Measurements from ENCODE around the gene TTC29. TPM values are rescaled to one million over a fixed set of nuclear protein-coding genes. Genes with fewer than 3 reads are reported as not detected.
A peak's percentile ranks its signal among the peaks of the same experiment; 100 is the strongest.

The TTC29 gene
- total RNA-seq, 1 donor from 2014 or later: 4.5 TPM

- H3K27me3 ChIP-seq (ENCODE audit: low read depth): no peaks in the 10 kb centered on the region
- no peak for TF ChIP-seq CTCF (IDR thresholded peaks at IDR 0.05)
- DNase-seq: no peak
- ATAC-seq: no peak
- H3K9me3 ChIP-seq: no peaks in the 10 kb centered on the region
- H3K36me3 ChIP-seq: no peaks in the 10 kb centered on the region
- intact Hi-C loops (cut with DNase I): no loop called here
- no peak overlapping the region for H3K27ac ChIP-seq
- H3K4me3 ChIP-seq: no peak overlapping the region
- H3K4me1 ChIP-seq: no peaks in the 10 kb centered on the region
Observed at GRCh38 chr4:146927695-146928094, 18.0 kb downstream of the TTC29 start.

- TF ChIP-seq CTCF (IDR thresholded peaks at IDR 0.05): peak; percentile 75
- H3K4me3 ChIP-seq: no peak overlapping the region
- H3K27me3 ChIP-seq (ENCODE audit: low read depth): no peaks in the 10 kb centered on the region
- no peaks in the 10 kb centered on the region for H3K36me3 ChIP-seq
- ATAC-seq: no peak
- H3K4me1 ChIP-seq: no peaks in the 10 kb centered on the region
- no peaks in the 10 kb centered on the region for H3K9me3 ChIP-seq
- intact Hi-C loops (cut with DNase I): no loop called here
- no peak overlapping the region for H3K27ac ChIP-seq
- DNase-seq: no peak
Observed at GRCh38 chr4:146916479-146917076, 29.1 kb downstream of the TTC29 start.

- intact Hi-C loops (cut with DNase I): no loop called here
- Histone ChIP-seq H3K4me3 (no peak overlapping the region), H3K27ac (no peak overlapping the region), H3K27me3 (ENCODE audit: low read depth) (no peaks in the 10 kb centered on the region), H3K36me3 (no peaks in the 10 kb centered on the region), H3K4me1 (no peaks in the 10 kb centered on the region), H3K9me3 (no peaks in the 10 kb centered on the region)
- ATAC-seq: no peak
- no peak for DNase-seq
- no peak for TF ChIP-seq CTCF (IDR thresholded peaks at IDR 0.05)
Observed at GRCh38 chr4:146915132-146915531, 30.5 kb downstream of the TTC29 start.

- Histone ChIP-seq H3K36me3 (no peaks in the 10 kb centered on the region), H3K27ac (no peak overlapping the region), H3K4me3 (no peak overlapping the region), H3K9me3 (no peaks in the 10 kb centered on the region), H3K4me1 (no peaks in the 10 kb centered on the region), H3K27me3 (ENCODE audit: low read depth) (no peaks in the 10 kb centered on the region)
- TF ChIP-seq CTCF (IDR thresholded peaks at IDR 0.05): no peak
- ATAC-seq: no peak
- intact Hi-C loops (cut with DNase I): no loop called here
- DNase-seq: no peak
Observed at GRCh38 chr4:146900295-146900694, 45.4 kb downstream of the TTC29 start.

GRCh38 chr4:146890301-146890700 is 55.4 kb downstream of the TTC29 start:
- Histone ChIP-seq H3K4me1 (no peaks in the 10 kb centered on the region), H3K27ac (no peak overlapping the region), H3K4me3 (no peak overlapping the region), H3K36me3 (no peaks in the 10 kb centered on the region), H3K27me3 (ENCODE audit: low read depth) (no peaks in the 10 kb centered on the region), H3K9me3 (no peaks in the 10 kb centered on the region)
- no peak for TF ChIP-seq CTCF (IDR thresholded peaks at IDR 0.05)
- ATAC-seq (no peak), DNase-seq (no peak)
- intact Hi-C loops (cut with DNase I): no loop called here
